Neural cell (in vitro differentiated cells): ENCODE data around the gene SOCS7. TPM values are rescaled to one million over a fixed set of nuclear protein-coding genes. Genes with fewer than 3 reads are reported as not detected.

ENCODE experiments used
- H2AFZ ChIP-seq: fragments of 200-600, 300-800 bp; sonication (generic), shearing (Covaris generic); 2 replicates; pipeline ENCODE4 v1.6.0; 2014; ENCODE audit warnings: low read depth, mild to moderate bottlenecking, antibody characterized with exemption, low read length, moderate library complexity
- H3F3A ChIP-seq: fragments of 200-600 bp; shearing (Covaris generic); 2 replicates; pipeline ENCODE4 v1.6.1; 2016; ENCODE audit warnings: mild to moderate bottlenecking, moderate library complexity, mixed read lengths, antibody characterized with exemption, low read length; ENCODE audit not compliant: insufficient read depth, poor library complexity, severe bottlenecking
- H3K27ac ChIP-seq: fragments of 200-600, 300-800 bp; sonication (generic), shearing (Covaris generic); 2 replicates; pipeline ENCODE4 v1.5.1; 2014; ENCODE audit warnings: mild to moderate bottlenecking, low read length, moderate library complexity
- H3K27me3 ChIP-seq: fragments of 300-800, 200-600 bp; sonication (generic), shearing (Covaris generic); 2 replicates; pipeline ENCODE4 v1.6.0; 2014; ENCODE audit warnings: mild to moderate bottlenecking, low read depth, low read length, moderate library complexity; ENCODE audit not compliant: insufficient read depth
- H3K36me3 ChIP-seq: fragments of 300-800, 200-600 bp; sonication (generic), shearing (Covaris generic); 2 replicates; pipeline ENCODE4 v1.5.1; 2014; ENCODE audit warnings: mild to moderate bottlenecking, antibody characterized with exemption, low read length, moderate library complexity; ENCODE audit not compliant: insufficient read depth
- H3K4me2 ChIP-seq: fragments of 300-800, 200-600 bp; sonication (generic), shearing (Covaris generic); 2 replicates; pipeline ENCODE4 v1.6.0; 2014; ENCODE audit warnings: mild to moderate bottlenecking, low read length
- H3K4me3 ChIP-seq: fragments of 300-800, 200-600 bp; sonication (generic), shearing (Covaris generic); 2 replicates; pipeline ENCODE4 v1.5.1; 2014; ENCODE audit warnings: mild to moderate bottlenecking, low read length, moderate library complexity
- H3K79me2 ChIP-seq: fragments of 200-600 bp; shearing (Covaris generic); replicated peaks from 2 replicates; pipeline ENCODE4 v1.6.0; 2014; ENCODE audit warnings: mild to moderate bottlenecking, low read length, moderate library complexity; ENCODE audit not compliant: insufficient read depth
- H3K9ac ChIP-seq: fragments of 300-800, 200-600 bp; sonication (generic), shearing (Covaris generic); 2 replicates; pipeline ENCODE4 v1.6.1; 2016; ENCODE audit warnings: mild to moderate bottlenecking, low read length, mixed read lengths
- H3K9me2 ChIP-seq: fragments of 200-600 bp; shearing (Covaris generic); 2 replicates; pipeline ENCODE4 v1.6.1; 2016; ENCODE audit warnings: mild to moderate bottlenecking, low read length, mixed read lengths; ENCODE audit not compliant: insufficient read depth
- H3K9me3 ChIP-seq: fragments of 200-600, 300-800 bp; sonication (generic), shearing (Covaris generic); 2 replicates; pipeline ENCODE4 v1.6.1; 2016; ENCODE audit warnings: mild to moderate bottlenecking, mixed run types, low read length, moderate library complexity, mixed read lengths
- H4K20me1 ChIP-seq: fragments of 200-600 bp; shearing (Covaris generic); 2 replicates; pipeline ENCODE4 v1.6.1; 2016; ENCODE audit warnings: mild to moderate bottlenecking, mixed run types; ENCODE audit not compliant: insufficient read depth
- EP300 ChIP-seq: fragments of 450-650 bp; conservative IDR thresholded peaks from 2 replicates; pipeline ENCODE4 v1.6.1; 2014; ENCODE audit warnings: antibody characterized with exemption, mild to moderate bottlenecking, moderate library complexity; ENCODE audit not compliant: poor library complexity, severe bottlenecking
- EZH2 ChIP-seq: fragments of 200-600, 300-800 bp; shearing (Covaris generic), sonication (generic); IDR thresholded peaks from 2 replicates; pipeline ENCODE4 v1.6.1; 2014; ENCODE audit warnings: antibody characterized with exemption, low read length, borderline replicate concordance, mild to moderate bottlenecking; ENCODE audit not compliant: insufficient read depth, poor library complexity, severe bottlenecking
- MXI1 ChIP-seq: fragments of 450-650 bp; conservative IDR thresholded peaks from 2 replicates; pipeline ENCODE4 v1.6.1; 2014; ENCODE audit warnings: antibody characterized with exemption, mild to moderate bottlenecking; ENCODE audit not compliant: poor library complexity, severe bottlenecking
- POLR2AphosphoS5 ChIP-seq: IDR thresholded peaks from 2 replicates; pipeline ENCODE4 v1.6.1; 2012
- RAD21 ChIP-seq: fragments of 450-650 bp; conservative IDR thresholded peaks from 2 replicates; pipeline ENCODE4 v1.6.1; 2014; ENCODE audit warnings: antibody characterized with exemption, mild to moderate bottlenecking, moderate library complexity
- SMC3 ChIP-seq: fragments of 450-650 bp; conservative IDR thresholded peaks from 2 replicates; pipeline ENCODE4 v1.6.1; 2014; ENCODE audit warnings: antibody characterized with exemption, mild to moderate bottlenecking, moderate library complexity; ENCODE audit not compliant: poor library complexity
- TAF1 ChIP-seq: IDR thresholded peaks from 2 replicates; pipeline ENCODE4 v1.6.1; 2012; ENCODE audit warnings: low read depth
- polyA plus RNA-seq: library from polyadenylated mRNA; depleted of rRNA; stranded (reverse); fragments of >200 nt; gene quantifications from 2 replicates; pipeline ENCODE4 v1.2.3, GENCODE V29; 2014
- TF ChIP-seq, protein P1 (sequence below): fragments of 450-650 bp; IDR thresholded peaks from 2 replicates; pipeline ENCODE4 v1.5.1; 2014; ENCODE audit warnings: antibody characterized with exemption, mild to moderate bottlenecking, moderate library complexity; ENCODE audit not compliant: poor library complexity, severe bottlenecking
- TF ChIP-seq, protein P2 (sequence below): IDR thresholded peaks from 2 replicates; pipeline ENCODE4 v1.6.1; 2012; ENCODE audit warnings: borderline replicate concordance

SOCS7 gene
- polyA plus RNA-seq, 1 donor from 2014 or later, result 23.7 TPM

DNA sequence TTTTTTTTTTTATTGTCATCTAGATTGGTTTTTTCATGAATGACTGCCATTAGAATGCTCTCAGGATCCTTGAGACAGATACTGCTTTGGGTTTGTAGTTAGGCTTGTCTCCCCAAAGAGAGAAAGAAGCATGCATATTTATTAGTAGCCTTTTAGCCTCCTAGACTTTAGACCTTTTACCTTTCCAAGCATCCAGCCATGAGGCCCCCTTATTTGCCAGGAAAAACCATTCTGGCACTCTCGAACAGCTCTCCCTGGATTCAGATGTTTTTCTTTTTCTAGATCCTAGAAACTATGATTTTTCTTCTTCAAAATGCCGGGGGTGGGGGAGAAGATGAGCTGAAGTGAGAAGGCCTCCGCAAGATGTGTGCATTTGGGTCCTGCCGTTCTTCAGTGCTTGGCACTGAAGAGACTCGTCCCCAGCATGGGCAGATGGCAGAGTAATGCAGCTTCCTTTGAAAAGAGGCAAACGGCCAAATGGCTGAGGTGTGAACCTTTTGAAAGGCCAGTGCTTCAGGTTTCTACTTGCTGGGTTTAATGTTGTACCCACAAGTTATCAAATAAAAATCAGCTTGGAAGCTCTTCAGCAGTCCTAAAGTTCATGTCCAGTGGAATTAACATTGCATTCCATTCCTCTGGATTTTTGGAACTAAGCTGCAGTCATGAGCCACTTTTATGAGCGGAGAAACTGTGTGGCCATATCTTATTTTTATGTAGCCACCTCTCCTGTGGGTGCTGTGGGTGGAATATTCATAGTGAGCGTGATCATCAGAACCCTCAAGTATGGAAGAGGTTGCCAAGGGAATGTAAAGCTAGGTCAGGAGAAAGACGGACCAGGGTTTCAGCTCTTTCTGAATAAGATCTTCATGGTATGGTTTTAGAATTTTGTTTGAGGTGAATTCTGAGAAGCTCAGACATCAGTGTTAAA is 7.2 kb downstream of the SOCS7 start:
- peaks cover 51% of the 10 kb centered on the region for H3K79me2 ChIP-seq
- H3K9me2 ChIP-seq, result no peaks in the 10 kb centered on the region
- H3K27ac ChIP-seq, result no peak overlapping the region

DNA sequence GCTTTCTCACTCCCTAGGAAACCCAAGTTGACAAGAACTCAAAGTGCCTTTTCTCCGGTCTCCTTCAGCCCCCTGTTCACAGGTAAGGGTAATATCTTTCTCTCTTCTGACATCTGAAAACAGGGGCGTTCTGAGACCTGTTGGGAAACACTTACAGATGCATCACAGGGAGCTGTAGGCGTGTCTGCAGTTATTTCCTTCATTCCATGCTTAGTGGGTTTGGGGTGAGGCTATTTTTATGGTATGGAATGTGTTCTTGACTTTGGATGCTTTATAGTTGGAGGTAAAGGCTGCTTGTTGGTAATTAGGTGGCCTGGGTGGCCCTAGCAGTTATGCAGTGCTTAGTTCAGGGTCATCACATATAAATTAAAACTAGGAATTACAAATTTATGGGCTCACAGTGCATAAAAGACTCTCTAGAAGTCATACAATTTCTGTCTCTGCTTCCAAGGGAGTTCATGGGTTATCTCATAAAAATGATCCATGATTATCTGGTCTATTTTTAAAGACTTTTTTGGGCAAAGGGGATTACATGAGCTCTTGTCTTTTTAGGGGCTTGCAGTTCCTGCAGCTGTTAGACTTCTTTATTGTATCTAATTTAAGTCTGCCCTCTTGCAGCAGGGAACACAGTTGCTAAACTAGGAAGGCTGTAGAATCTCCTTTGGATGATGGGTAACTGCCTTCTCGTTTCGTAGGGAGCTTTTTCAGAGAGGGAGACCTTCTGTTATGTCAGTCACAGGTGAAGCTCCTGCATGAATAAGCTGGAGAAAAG is 10.2 kb downstream of the SOCS7 start:
- no peaks in the 10 kb centered on the region for H3K9me2 ChIP-seq
- no peak overlapping the region for H3K4me3 ChIP-seq
- no peak overlapping the region for H3K27ac ChIP-seq
- H3K36me3 ChIP-seq, result peaks cover 8% of the 10 kb centered on the region
- H3K27me3 ChIP-seq, result no peaks in the 10 kb centered on the region
- H3K9me3 ChIP-seq, result no peaks in the 10 kb centered on the region
- no peak overlapping the region for H2AFZ ChIP-seq
- H3K9ac ChIP-seq, result no peak overlapping the region
- no peak overlapping the region for H3K4me2 ChIP-seq
- H4K20me1 ChIP-seq, result no peaks in the 10 kb centered on the region
- H3K79me2 ChIP-seq, result peaks cover 24% of the 10 kb centered on the region
- H3F3A ChIP-seq, result no peaks in the 10 kb centered on the region
- TF ChIP-seq, protein P1, sequence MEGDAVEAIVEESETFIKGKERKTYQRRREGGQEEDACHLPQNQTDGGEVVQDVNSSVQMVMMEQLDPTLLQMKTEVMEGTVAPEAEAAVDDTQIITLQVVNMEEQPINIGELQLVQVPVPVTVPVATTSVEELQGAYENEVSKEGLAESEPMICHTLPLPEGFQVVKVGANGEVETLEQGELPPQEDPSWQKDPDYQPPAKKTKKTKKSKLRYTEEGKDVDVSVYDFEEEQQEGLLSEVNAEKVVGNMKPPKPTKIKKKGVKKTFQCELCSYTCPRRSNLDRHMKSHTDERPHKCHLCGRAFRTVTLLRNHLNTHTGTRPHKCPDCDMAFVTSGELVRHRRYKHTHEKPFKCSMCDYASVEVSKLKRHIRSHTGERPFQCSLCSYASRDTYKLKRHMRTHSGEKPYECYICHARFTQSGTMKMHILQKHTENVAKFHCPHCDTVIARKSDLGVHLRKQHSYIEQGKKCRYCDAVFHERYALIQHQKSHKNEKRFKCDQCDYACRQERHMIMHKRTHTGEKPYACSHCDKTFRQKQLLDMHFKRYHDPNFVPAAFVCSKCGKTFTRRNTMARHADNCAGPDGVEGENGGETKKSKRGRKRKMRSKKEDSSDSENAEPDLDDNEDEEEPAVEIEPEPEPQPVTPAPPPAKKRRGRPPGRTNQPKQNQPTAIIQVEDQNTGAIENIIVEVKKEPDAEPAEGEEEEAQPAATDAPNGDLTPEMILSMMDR, result no peak
- no peak for TF ChIP-seq MXI1
- TF ChIP-seq SMC3, result no peak
- no peak for TF ChIP-seq EP300
- TF ChIP-seq RAD21, result no peak
- TF ChIP-seq POLR2AphosphoS5, result no peak
- TF ChIP-seq EZH2, result no peak

More for the DNA sequence above, 7.2 kb downstream of the SOCS7 start:
- no peaks in the 10 kb centered on the region for H3K9me3 ChIP-seq
- H3F3A ChIP-seq, result no peaks in the 10 kb centered on the region
- no peak overlapping the region for H3K9ac ChIP-seq
- no peak for TF ChIP-seq SMC3
- no peak for TF ChIP-seq POLR2AphosphoS5
- TF ChIP-seq, protein P1, result no peak
- no peak for TF ChIP-seq RAD21
- TF ChIP-seq EP300, result no peak
- TF ChIP-seq, protein P2, sequence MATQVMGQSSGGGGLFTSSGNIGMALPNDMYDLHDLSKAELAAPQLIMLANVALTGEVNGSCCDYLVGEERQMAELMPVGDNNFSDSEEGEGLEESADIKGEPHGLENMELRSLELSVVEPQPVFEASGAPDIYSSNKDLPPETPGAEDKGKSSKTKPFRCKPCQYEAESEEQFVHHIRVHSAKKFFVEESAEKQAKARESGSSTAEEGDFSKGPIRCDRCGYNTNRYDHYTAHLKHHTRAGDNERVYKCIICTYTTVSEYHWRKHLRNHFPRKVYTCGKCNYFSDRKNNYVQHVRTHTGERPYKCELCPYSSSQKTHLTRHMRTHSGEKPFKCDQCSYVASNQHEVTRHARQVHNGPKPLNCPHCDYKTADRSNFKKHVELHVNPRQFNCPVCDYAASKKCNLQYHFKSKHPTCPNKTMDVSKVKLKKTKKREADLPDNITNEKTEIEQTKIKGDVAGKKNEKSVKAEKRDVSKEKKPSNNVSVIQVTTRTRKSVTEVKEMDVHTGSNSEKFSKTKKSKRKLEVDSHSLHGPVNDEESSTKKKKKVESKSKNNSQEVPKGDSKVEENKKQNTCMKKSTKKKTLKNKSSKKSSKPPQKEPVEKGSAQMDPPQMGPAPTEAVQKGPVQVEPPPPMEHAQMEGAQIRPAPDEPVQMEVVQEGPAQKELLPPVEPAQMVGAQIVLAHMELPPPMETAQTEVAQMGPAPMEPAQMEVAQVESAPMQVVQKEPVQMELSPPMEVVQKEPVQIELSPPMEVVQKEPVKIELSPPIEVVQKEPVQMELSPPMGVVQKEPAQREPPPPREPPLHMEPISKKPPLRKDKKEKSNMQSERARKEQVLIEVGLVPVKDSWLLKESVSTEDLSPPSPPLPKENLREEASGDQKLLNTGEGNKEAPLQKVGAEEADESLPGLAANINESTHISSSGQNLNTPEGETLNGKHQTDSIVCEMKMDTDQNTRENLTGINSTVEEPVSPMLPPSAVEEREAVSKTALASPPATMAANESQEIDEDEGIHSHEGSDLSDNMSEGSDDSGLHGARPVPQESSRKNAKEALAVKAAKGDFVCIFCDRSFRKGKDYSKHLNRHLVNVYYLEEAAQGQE, result no peak
- no peak for TF ChIP-seq TAF1
- TF ChIP-seq EZH2, result no peak
- TF ChIP-seq MXI1, result no peak
- no peak overlapping the region for H2AFZ ChIP-seq
- no peak overlapping the region for H3K4me3 ChIP-seq
- no peaks in the 10 kb centered on the region for H3K27me3 ChIP-seq
- no peak overlapping the region for H3K4me2 ChIP-seq
- no peaks in the 10 kb centered on the region for H4K20me1 ChIP-seq
- H3K36me3 ChIP-seq, result no peaks in the 10 kb centered on the region
